HUDEP-2 (cell line): ENCODE results near the gene TBRG4.

Source experiments
- DNase-seq, 76 experiments: peaks; one replicate each; lab custom pipeline; 2025; ENCODE audit not compliant: unreplicated experiment in 76 of 76; lab: John Stamatoyannopoulos, UW

The TBRG4 gene

DNA sequence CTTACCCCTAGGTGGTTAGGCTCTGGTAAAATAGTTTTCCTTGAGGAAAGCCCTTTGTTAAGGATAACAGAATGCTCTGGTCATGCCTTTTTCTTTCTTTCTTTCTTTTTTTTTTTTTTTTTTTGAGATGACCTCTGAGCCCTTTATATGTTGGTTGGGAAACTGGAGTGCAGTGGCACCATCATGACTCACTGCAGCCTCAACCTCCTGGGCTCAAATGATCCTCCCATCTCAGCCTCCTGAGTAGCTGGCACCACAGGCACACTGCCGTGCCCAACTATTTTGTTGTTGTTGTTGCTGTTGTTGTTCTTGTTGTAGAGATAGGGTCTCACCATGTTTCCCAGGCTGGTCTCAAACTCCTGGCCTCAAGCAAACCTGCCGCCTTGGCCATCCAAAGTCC lies 50.1 kb downstream of the TBRG4 start:
- no peak for DNase-seq

DNA sequence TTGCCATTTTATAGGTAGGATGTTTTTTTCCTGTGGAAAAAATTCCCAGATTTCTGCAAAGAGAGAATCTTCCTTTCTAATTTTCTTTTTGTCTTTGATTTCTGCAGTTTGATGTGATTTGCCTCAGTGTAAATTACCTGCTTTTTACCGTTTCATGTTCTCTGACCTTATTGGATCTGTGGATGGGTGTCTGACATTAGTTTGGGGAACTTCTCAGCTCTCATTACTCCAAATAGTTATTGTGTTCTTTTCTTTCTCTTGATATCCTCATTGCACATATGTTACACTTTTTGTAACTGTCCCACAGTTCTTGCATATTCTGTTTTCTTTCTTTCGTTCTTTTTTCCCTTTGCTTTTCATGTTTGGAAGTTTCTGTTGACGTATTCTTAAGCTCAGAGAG lies 51.2 kb downstream of the TBRG4 start:
- DNase-seq, result no peak

DNA sequence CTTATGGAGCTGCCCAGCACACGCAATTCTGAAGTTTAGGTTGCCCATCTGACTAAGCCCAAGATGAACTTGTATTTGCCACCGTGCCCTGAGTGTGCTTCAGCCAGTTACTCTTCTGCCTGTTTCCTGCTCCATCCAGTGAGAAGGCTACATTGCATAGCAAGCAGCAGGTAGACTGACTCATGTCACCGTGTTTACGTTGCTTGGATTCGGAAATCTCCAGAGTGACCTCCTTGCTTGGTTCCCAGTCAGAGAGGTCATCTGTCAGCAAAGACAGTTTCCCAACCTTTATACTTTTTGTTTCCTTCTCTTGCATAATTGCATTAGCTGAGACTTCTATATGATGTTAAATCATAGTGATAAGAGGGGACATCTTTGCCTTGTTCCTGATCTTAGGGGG lies 53.6 kb downstream of the TBRG4 start:
- no peak for DNase-seq

DNA sequence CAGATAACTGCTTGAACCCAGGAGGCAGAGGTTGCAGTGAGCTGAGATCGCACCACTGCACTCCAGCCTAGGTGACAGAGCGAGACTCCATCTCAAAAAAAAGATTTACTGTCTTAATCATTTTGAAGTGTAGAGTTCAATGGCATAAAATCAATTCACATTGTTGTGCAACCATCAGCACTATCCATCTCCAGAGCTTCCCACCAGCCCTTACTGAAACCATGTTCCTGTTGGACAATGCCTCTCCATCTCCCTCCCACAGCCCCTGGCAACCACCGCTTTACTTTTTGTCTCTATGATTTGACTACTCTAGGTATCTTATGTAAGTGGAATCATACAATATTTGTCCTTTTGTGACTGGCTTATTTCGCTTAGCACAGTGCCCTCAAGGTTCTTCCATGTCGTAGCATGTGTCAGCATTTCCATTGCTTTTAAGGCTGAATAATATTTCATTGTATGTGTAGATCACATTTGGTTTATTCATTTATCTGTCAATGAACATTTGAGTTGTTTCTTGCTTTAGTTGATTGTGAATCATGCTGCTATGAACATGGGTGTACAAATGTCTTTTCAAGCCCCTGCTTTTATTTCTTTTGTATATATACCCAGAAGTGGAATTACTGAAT lies 55.8 kb downstream of the TBRG4 start:
- no peak for DNase-seq

DNA sequence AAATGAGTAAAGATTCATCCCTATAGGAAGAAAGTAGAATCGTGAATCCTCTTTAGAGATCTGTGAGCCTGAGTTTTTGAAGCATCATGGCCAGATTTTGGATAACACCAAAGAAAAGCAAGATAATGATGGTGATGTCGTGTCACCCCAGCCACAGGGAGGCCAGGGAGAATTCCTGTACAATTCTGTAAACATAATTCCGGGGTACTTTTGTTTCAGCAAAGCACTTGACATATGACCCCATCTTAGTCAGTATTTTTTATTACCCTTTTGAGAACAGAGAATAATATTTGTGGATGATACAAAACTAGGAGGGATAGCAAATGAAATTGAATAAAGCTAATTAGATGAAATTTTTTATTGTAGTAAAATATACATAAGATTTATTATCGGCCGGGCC lies 56.5 kb downstream of the TBRG4 start:
- no peak for DNase-seq

DNA sequence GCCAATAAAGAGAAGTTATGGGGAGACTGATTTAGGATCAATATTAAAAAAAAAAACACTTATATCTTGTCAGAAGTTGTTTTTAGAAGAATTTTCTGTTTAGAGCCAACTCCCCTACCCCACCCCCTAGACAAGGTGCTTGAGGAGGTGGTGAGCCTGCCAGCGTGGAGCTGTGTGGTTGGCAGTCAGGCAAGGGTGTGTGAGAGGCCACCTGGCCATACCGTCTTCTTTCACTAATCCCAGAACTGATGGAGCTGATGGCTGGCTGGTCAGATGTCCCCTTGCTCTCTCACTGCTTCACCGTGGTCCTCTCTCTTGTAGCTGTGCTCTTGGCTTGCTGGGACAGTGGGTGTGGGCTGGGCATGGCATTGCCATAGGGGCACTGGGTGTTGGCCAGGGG lies 57.1 kb downstream of the TBRG4 start:
- no peak for DNase-seq

DNA sequence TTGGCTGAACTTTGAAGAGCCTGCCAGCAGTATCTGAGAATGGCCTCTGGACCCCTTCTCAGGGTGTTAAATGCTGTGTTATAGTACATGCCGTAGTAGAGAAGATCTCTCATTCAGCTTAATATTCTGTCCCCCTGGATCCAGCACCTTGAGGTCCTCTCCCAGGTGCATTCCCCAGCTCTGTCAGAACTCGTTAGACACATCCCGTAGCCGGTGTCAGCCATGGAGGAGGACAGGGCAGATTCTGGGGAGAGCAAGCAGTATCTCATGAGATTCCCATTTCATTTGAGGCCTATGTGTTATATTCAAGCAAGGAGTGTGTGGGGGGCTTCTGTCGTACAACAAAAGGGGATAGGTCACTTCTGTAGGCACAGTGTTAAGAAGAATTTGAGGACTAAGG lies 57.6 kb downstream of the TBRG4 start:
- no peak for DNase-seq

DNA sequence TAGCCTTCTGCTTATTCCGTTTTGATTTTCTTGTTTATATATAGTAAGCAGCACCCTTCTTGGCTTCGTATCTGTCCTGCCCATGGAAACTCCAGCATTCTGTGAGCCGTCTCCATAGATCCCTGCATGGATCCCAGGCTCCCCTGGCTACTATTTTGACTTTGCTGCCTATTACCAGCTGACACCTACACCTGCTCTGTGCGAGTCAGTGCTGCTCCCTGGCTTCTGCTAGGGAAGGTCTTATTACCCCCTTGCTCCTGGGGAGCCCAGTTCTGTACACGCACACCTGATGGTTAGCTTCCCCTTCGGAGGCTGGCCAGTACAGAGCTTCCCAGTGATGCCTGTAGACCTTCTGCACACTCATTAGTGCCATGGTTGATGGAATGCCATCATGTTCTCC lies 58.1 kb downstream of the TBRG4 start:
- no peak for DNase-seq

DNA sequence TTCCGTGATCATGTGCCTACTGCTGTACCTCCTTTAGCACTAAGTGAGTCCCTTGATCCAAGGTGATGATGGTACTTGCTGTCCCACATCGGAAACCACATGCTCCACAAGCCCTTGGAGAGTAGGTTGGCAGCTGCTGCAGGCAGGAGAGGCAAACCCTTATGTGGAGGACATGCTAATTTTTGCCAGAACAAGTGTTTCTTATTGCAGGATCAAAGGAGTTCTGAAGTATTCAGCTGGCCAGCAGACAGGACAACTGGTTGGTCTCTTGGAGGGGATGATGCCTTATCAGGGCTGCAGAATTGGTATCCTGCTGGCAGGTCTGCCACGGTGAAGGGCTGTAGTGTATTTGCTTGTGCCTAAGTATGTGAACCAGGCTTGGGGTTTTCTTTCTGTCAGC lies 59.5 kb downstream of the TBRG4 start:
- DNase-seq, result no peak

DNA sequence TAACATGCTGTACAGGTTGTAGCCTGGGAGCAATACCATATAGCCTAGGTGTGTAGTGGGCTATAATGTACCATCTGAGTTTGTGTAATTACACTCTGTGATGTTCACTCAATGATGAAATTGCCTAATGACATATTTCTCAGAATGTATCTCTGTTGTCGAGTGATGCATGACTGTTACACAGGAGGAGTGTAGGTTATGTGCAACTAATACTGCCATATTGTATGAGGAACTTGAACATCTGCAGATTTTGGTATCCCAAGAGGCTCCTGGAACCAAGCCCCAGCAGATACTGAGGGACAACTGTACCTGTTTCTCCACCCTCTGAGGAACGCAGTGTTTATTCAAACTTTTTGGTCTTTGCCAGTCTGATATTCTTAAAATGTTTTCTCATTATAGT lies 61.3 kb downstream of the TBRG4 start:
- no peak for DNase-seq
